Hippocampal formation (tissue), 2 donors: ENCODE measurements around the gene SLC6A3.
"Not testable (repeated sequence)": the region's sequence is repeated elsewhere in the genome, so short reads cannot be mapped to it uniquely, and the experiment has no call there.

Experiments
- DNase-seq, 2 donors: peaks; one replicate each; lab custom pipeline; 2025; lab: John Stamatoyannopoulos, UW

Gene SLC6A3

GRCh38 chr5:1387059-1387755 lies 58.0 kb downstream of the SLC6A3 start:
- DNase-seq: no peak

DNA sequence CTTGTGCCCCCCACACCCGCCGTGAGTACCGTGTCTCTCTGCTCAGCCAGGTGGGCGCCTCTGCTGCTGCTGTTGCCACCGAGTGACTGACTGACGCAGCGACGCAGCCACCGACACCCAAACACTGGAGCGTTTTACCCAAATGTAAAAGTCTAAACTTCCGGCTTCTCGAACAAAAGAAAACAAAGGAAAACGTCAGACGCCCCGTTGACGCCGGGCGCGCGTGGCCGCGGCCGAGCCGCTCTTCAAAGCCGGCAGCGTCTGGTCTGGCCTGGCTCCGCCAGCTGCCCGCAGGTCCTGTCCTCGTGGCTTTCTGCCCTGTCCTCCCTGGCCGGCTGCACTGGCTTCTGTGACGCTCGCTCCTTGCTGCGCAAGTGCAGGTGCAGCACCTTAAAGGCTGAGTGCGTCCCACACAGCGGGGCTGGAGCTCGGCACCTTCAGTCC lies 58.9 kb downstream of the SLC6A3 start:
- peak in 1 of 2 donors; percentile 26 for DNase-seq

DNA sequence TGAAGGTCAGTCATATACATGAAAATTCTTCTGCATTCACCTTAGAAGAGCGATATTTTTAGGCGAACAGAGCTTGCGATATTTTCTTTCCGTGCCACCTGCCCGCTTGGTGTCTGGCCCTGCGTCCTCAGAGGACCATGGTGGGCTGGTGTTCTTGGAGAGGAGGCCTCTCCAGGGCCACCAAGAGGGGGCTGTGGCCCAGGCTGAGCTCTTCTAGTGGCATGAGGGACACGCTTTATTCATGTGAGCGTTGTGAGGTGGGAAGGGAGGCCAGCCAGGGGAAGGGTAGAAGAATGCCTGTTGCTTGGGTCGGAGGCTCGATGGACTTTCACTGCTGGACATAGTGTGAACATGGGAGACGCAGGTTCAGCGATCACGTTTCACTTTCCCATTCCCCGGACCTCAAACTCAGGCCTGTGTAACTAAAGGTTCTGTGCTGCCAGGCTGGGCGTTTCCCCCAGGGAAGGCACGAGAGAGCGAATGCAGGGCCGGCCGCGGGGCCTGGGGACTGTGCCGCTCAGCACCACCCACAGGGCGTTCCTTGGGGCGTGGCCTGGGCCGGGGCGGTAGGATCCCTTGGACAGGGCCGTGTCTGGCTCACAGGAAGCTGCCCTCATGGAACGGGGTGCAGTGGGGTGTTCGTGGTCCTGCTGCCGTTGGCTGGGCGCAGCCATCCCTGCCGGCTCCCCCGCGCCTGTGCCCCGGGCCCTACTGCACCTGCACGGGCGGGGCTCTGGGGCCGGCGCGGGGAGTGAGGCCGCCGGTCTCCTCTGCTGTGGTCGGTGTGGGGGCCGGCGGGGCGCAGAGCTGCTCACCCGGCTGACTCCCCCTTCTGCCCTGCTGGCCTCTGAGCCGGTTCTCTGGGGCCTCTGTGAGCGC lies 59.6 kb downstream of the SLC6A3 start:
- peak; percentile 20 to 71 for DNase-seq

DNA sequence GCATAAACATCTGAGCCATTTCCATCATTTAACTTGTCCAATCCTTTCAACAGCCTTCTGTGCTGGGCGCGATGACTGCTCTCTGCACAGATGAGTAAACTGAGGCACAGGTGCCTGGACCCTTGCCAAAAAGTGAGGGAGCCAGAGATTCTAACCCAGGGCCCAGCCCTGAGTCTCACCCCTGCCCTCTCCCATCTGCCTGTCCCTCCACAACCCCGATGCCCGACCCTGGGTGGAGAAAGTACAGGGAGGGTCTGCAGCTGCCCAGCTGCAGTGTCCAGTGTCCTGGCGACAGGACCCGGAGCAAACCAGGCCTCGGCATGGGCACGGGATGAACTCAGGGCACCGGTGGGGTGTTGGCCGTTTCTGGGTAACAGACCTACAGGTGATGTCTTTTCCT lies 60.7 kb downstream of the SLC6A3 start:
- DNase-seq: no peak

DNA sequence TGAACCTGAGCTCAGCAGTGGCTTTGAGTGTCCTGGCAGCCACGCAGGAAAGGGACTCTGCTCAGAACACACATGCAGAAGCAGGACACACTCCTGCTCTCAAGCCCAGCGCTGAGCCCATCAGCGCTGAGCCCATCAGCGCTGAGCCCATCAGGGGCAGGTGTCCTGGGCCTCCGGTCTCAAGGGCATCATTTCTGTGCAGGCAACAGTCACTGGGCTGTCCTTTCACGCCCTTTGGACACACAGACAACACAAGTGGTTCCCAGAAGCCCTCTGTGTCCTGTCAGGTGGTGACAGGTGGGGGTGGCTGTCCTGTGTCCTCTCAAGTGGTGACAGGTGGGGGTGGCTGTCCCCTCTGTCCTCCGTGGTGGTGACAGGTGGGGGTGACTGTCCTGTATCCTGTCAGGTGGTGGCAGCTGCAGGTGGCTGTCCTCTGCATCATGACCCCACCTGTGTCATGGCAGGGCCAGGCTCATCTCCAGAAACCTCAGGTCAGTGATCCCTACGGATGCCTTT lies 61.3 kb downstream of the SLC6A3 start:
- no peak for DNase-seq

DNA sequence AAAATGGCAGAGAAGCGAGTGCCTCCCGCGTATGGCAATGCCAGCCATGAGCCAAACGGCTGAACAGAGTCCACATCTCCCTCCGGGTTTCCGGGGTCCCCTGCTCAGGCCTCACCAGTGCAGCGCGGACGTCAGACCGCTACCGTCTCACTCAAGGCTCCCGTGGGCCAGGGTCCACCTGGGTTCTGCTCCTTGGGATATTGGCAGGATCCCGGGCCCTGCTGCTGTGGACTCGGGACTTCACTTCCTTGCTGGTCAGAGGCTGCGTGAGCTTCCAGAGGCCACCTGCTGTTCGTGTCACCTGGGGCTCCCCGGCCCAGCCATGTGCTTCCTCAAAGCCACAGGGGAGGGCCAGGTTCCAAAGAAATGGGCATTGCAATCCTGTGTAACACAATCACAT lies 61.9 kb downstream of the SLC6A3 start:
- DNase-seq: no peak

- no peak for DNase-seq
These were observed 63.0 kb downstream of the SLC6A3 start for GRCh38 chr5:1382248-1382700.

DNA sequence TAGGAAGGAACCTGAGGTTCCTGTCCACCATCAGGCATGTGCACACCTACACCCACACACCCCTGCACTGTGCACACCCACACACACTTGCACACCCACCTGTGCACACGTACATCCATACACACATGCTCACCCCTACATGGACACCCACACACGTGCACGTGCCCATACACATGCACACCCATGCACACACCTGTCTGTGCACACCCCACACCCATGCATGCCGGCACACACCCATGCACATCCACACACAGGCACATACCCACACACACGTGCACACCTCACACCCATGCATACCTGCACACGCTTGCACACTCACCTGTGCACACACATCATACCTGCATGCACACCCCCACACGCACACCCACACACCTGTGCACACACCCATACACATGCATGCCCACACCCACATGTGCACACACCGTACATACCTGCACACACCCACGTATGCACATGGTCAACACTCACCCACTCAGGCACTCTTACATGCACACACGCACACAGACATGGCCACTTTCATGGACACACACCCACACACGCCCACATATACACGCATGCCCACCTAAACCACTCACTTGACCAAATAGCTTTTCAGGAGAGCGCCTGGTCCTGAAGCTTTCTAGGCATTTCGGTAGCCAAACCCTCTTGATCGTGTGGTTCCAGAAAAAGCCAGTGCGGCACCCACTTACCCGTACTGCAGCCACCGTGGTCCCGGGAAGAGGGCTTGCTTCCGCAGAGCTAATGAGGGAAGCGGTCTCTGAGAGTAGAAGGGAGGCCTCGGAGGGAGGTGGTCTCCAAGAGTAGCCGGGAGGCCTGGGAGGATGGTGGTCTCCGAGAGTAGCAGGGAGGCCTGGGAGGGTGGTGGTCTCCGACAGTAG lies 63.6 kb downstream of the SLC6A3 start:
- no peak for DNase-seq

- DNase-seq: no peak
These were observed 64.3 kb downstream of the SLC6A3 start for GRCh38 chr5:1380910-1381309.

GRCh38 chr5:1380011-1380817 lies 65.0 kb downstream of the SLC6A3 start:
- peak in 1 of 2 donors; percentile 17 for DNase-seq

DNA sequence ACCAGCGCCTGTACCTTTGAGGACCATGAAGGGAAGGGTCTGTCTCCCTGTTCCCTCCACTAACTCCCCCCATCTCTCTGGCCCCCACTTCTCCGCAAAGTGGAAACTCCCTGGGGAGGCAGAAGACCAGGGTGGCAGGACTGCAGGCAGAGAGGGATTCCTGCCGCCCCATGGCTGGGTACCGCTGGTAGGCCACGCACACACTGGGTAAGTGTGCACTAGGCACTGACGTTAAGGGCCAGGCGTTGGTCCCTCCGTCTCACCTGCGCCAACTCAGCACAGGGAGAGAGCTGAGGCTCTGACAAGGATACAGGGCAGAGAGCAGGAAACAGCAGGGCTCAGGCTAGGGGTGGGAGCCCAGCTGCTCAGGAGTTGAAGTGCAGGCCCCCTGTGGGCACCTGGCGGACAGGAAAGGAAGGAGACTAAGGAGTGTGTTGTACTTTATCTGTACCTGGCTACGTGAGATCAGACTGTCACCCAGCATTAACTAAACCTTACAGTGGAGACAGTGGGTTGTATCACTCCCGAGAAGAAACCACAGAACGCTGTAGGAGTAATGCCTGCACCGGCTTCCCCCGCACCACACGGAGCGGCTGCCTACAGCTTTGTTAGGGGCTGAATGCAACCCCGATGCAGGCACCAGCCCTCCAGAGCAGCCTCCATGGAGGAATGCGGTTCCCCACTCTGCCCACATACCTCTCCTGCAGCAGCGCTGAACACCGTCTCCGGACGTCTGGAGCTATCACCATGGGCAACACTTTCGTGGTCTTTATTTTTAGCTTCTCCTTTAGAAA lies 66.2 kb downstream of the SLC6A3 start:
- DNase-seq: no peak

GRCh38 chr5:1378096-1378495 lies 67.1 kb downstream of the SLC6A3 start:
- no peak for DNase-seq

GRCh38 chr5:1376981-1377380 lies 68.3 kb downstream of the SLC6A3 start:
- DNase-seq: no peak

- no peak for DNase-seq
These were observed 69.1 kb downstream of the SLC6A3 start for GRCh38 chr5:1375871-1376810.

- no peak for DNase-seq
These were observed 70.6 kb downstream of the SLC6A3 start for GRCh38 chr5:1374679-1375055.

GRCh38 chr5:1374030-1374678 lies 71.1 kb downstream of the SLC6A3 start:
- no peak for DNase-seq

- not testable (repeated sequence) for DNase-seq
These were observed 73.3 kb downstream of the SLC6A3 start for GRCh38 chr5:1371972-1372342.

- no peak for DNase-seq
These were observed 73.8 kb downstream of the SLC6A3 start for GRCh38 chr5:1371218-1371971.
